GM19328 (cell line): Measurements from ENCODE around the gene VEZF1.
A peak's percentile ranks its signal among the peaks of the same experiment; 100 is the strongest.

ENCODE experiments used
- ATAC-seq: cut with Tn5 transposase; IDR thresholded peaks from one replicate; pipeline ENCODE4 v1.9.1; 2021; ENCODE audit warnings: mild to moderate bottlenecking, moderate library complexity; ENCODE audit not compliant: unreplicated experiment

The VEZF1 gene

GRCh38 chr17:57987581-57988300 lies at the start of gene VEZF1:
VEZF1 (minus strand) TSS chr17:57988254; CDS start chr17:57988111, 143 bp downstream.
- peak; percentile 69 for ATAC-seq

- no peak for ATAC-seq
These were observed 44.8 kb upstream of the VEZF1 start for GRCh38 chr17:58032691-58033415.

- no peak for ATAC-seq
These were observed 40.5 kb upstream of the VEZF1 start for GRCh38 chr17:58028578-58028977.

GRCh38 chr17:58020401-58020800 lies 32.3 kb upstream of the VEZF1 start:
- ATAC-seq = no peak

GRCh38 chr17:58019521-58019920 lies 31.5 kb upstream of the VEZF1 start:
- no peak for ATAC-seq

- ATAC-seq = no peak
These were observed 31.0 kb upstream of the VEZF1 start for GRCh38 chr17:58019039-58019438.

GRCh38 chr17:58010067-58010799 lies 22.2 kb upstream of the VEZF1 start:
- no peak for ATAC-seq

GRCh38 chr17:58007781-58008706 lies 20.0 kb upstream of the VEZF1 start:
- peak; percentile 15 for ATAC-seq

- ATAC-seq = peak; percentile 78
These were observed 19.1 kb upstream of the VEZF1 start, which contains the start of gene SRSF1 for GRCh38 chr17:58006924-58007780. SRSF1 (minus strand) TSS chr17:58007246; CDS start chr17:58007137, 109 bp downstream.

GRCh38 chr17:58006560-58006923 lies 18.5 kb upstream of the VEZF1 start:
- no peak for ATAC-seq

- no peak for ATAC-seq
These were observed 17.9 kb upstream of the VEZF1 start for GRCh38 chr17:58005728-58006559.

- no peak for ATAC-seq
These were observed 17.1 kb upstream of the VEZF1 start for GRCh38 chr17:58005031-58005727.

GRCh38 chr17:58004060-58004459 lies 16.0 kb upstream of the VEZF1 start:
- no peak for ATAC-seq

- ATAC-seq = no peak
These were observed 14.9 kb upstream of the VEZF1 start for GRCh38 chr17:58002973-58003372.

GRCh38 chr17:58002154-58002948 lies 14.3 kb upstream of the VEZF1 start:
- ATAC-seq = no peak

- ATAC-seq = no peak
These were observed 13.5 kb upstream of the VEZF1 start for GRCh38 chr17:58001461-58002124.

- ATAC-seq = no peak
These were observed 11.5 kb upstream of the VEZF1 start for GRCh38 chr17:57999496-58000017.
